RKO (cell line): ENCODE measurements around the gene SLC25A10.

Experiments
- DNase-seq: peaks from one replicate; pipeline ENCODE4 v3.0.0-alpha.2; 2016; ENCODE audit warnings: low spot score

Gene SLC25A10

GRCh38 chr17:81687770-81688541 is 24.1 kb upstream of the SLC25A10 start:
- DNase-seq, result no peak

- no peak for DNase-seq
Measured at GRCh38 chr17:81688616-81689015, 23.5 kb upstream of the SLC25A10 start.

DNA sequence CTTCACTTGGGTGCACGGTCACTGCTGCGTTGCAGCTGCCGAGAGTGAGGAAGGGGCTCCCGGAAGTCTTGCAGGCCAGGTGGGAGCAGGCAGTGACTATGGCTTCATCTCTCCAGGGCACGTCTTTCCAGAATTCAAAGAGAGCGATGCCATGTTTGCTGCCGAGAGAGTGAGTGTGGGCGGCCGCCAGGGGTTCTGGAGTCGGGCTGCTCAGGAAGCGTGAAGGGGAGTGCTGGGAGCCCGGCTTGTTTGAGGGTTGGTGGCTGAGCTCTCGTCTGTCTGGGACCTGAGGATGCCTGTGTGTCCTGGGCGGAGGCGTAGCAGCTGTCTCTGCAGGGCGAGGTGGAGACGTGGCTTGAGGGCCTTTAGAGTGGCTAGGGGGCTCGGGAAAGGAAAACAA is 22.0 kb upstream of the SLC25A10 start:
- no peak for DNase-seq

- no peak for DNase-seq
Measured at GRCh38 chr17:81690549-81690948, 21.5 kb upstream of the SLC25A10 start.

DNA sequence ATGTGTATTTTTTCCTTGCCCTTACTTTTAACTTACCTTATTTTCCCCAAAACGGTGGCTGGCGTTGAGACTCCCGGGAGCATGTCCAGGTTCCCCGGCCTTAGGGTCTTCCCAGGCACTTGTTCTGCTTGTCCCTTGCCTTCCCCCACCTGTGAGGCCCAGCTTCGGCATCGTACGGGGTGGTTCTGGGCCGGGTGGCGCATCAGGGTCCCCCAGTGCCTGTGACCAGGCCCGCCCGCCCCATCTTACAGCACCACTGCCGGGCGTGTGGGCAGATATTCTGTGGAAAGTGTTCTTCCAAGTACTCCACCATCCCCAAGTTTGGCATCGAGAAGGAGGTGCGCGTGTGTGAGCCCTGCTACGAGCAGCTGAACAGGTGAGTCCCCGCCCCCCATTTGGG is 20.9 kb upstream of the SLC25A10 start:
- no peak for DNase-seq

GRCh38 chr17:81691608-81692007 is 20.5 kb upstream of the SLC25A10 start:
- no peak for DNase-seq

- DNase-seq, result no peak
Measured at GRCh38 chr17:81693509-81694210, 18.4 kb upstream of the SLC25A10 start.

DNA sequence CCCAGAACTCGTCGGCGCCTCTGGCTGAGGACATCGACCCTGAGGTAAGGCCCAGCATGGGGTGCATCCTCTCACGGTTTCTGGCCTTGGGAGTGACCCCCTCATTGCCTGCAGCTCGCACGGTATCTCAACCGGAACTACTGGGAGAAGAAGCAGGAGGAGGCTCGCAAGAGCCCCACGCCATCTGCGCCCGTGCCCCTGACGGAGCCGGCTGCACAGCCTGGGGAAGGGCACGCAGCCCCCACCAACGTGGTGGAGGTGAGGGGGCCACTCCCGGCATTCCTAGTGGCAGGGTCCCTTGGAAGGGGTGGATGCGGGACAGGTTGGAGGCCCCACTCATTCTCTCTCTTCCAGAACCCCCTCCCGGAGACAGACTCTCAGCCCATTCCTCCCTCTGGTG is 17.3 kb upstream of the SLC25A10 start:
- no peak for DNase-seq

- no peak for DNase-seq
Measured at GRCh38 chr17:81695211-81695610, 16.9 kb upstream of the SLC25A10 start.

GRCh38 chr17:81695801-81696200 is 16.3 kb upstream of the SLC25A10 start:
- DNase-seq, result no peak

DNA sequence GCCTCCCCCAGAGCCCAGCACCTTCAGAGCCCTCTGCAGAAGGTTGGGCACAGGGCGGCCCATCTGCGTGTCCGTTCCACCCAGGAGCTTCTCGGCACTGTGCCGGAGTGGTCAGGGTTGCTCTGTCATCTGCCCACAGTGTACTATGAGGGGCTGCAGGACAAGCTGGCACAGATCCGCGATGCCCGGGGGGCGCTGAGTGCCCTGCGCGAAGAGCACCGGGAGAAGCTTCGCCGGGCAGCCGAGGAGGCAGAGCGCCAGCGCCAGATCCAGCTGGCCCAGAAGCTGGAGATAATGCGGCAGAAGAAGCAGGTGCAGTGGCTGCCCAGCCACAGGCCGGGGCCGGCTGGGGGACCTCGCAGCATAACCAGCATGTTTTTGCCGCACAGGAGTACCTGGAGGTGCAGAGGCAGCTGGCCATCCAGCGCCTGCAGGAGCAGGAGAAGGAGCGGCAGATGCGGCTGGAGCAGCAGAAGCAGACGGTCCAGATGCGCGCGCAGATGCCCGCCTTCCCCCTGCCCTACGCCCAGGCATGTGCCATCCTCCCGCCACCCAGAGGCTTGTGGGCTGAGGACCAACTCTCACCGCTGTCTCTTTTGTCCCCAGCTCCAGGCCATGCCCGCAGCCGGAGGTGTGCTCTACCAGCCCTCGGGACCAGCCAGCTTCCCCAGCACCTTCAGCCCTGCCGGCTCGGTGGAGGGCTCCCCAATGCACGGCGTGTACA is 15.7 kb upstream of the SLC25A10 start:
- DNase-seq, result no peak

GRCh38 chr17:81697261-81698044 is 14.6 kb upstream of the SLC25A10 start:
- DNase-seq, result no peak

- no peak for DNase-seq
Measured at GRCh38 chr17:81700353-81701287, 11.5 kb upstream of the SLC25A10 start.

- peak; percentile 54 for DNase-seq
Measured at GRCh38 chr17:81701288-81702071, 10.6 kb upstream of the SLC25A10 start.

GRCh38 chr17:81702934-81703746 is 8.9 kb upstream of the SLC25A10 start, which contains the start of gene MRPL12:
MRPL12 (plus strand) TSS chr17:81703367; CDS start chr17:81703502, 135 bp downstream.
- peak; percentile 93 for DNase-seq

DNA sequence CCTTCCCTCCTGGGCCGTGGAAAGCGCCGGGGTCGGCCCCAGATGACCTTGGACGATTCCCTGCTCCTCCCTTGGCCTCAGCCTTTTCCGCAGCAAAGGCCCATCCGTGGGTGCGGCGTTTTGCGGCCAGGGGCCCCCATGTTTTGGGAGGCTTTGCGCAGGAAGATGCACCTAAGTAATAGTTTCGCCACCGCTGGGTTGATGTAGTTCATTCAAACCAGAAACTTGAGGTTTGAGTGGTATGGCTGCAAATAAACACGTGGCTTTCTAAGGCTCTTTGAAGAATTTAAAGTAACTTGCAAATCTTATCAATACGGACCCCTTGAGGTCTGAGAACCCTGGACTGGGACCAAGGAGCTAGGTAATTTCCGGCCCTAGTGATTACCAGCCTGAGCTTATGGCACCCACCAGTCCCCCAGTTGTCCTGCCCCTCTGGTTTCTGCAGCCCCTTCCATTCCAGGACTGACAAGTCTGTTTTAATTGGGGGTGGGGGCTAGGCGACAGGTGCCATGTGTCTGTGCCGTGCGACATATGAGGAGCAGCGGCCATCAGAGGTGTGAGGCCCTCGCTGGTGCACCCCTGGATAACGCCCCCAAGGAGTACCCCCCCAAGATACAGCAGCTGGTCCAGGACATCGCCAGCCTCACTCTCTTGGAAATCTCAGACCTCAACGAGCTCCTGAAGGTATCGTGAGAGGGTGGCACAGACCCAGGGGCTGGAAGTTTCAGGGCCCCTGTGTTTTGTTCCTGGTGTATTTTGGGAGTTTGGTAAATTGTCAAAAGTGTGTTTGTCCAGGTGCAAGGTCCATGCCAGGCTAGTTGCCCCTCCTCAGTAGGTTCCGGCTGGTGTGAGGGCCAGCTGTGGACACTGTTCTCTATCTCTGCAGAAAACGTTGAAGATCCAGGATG is 8.1 kb upstream of the SLC25A10 start:
- no peak for DNase-seq

DNA sequence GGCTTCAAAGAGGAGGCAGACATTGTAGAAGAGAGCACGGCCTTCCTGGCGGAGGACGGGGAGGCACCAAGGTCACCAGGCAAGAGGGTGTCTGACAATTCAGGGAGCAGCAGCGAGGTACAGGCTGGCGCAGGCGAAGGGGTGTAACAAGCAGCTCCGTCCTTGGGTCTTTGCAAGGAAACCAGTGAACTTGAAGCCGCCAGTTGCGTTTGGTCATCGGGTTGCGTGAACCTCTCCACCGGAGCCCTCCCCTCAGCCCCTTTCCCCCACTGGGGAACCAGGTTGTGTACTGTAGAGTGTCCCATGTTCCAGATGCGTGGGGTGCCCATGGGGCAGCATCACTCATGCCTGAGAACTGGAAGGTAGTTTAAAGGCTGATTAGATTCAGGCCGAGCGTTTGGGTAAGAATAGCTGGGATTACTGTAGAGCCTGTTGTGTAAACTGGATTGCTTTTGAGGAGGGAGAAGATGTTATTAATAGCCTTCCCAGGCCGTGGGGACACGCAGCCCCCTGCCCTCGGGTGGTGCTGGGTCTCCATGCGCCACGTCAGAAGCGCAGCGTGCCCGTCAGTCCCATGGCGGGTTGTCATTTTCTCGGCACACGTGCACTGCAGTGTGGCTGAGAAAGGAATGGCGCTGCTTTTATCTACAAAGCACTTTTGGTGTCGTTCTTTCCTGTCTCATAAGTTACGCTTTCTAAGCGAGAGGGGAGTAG is 6.4 kb upstream of the SLC25A10 start:
- no peak for DNase-seq

- no peak for DNase-seq
Measured at GRCh38 chr17:81706232-81706611, 5.9 kb upstream of the SLC25A10 start.
